H1 (cell line): ENCODE results near the gene QDPR. TPM values are rescaled to one million over a fixed set of nuclear protein-coding genes. Genes with fewer than 3 reads are reported as not detected.

ENCODE experiments used
- CTCF ChIA-PET: fragments of 300-600 bp; sonication (Branson Sonifier 250); formaldehyde crosslinking; loops from one replicate; lab custom pipeline; 2021; ENCODE audit not compliant: partially characterized antibody; lab: Charles Lee
- POLR2A ChIA-PET: fragments of 300-600 bp; sonication (Branson Sonifier 250); formaldehyde crosslinking; loops from one replicate; lab custom pipeline; 2021; ENCODE audit warnings: inconsistent platforms; ENCODE audit not compliant: partially characterized antibody; lab: Charles Lee
- DNase-seq, 2 experiments: peaks; one replicate each; pipeline versions ENCODE4 v3.0.0 to v3.0.0-alpha.2; 2010 to 2022; ENCODE audit warnings: low spot score in 2 of 2, low read depth in 1 of 2, mixed read lengths in 1 of 2
- FAIRE-seq: peaks from 2 replicates; lab custom pipeline; 2011; peaks lifted over from hg19 to GRCh38; lab: Jason Lieb, UNC
- H2AFZ ChIP-seq: 2 replicates; pipeline ENCODE4 v1.8.1; 2012; ENCODE audit warnings: low read length, inconsistent platforms
- H2AK5ac ChIP-seq: 2 replicates; pipeline ENCODE4 v1.6.1; 2013; ENCODE audit warnings: low read depth, low read length
- H2BK120ac ChIP-seq: replicated peaks from 2 replicates; pipeline ENCODE3; 2013; ENCODE audit warnings: low read depth, low read length, inconsistent platforms
- H2BK12ac ChIP-seq: 2 replicates; pipeline ENCODE4 v1.6.1; 2013; ENCODE audit warnings: low read depth, low read length
- H2BK15ac ChIP-seq: 2 replicates; pipeline ENCODE4 v1.6.1; 2013; ENCODE audit warnings: low read length
- H2BK20ac ChIP-seq: 2 replicates; pipeline ENCODE4 v1.6.1; 2013; ENCODE audit warnings: low read length
- H2BK5ac ChIP-seq: 2 replicates; pipeline ENCODE4 v1.6.1; 2013; ENCODE audit warnings: low read depth, low read length
- H3K14ac ChIP-seq: 2 replicates; pipeline ENCODE4 v1.6.1; 2013; ENCODE audit warnings: inconsistent platforms; ENCODE audit not compliant: insufficient read length
- H3K18ac ChIP-seq: 2 replicates; pipeline ENCODE4 v1.6.1; 2013; ENCODE audit warnings: low read length; ENCODE audit errors: extremely low read depth
- H3K23ac ChIP-seq: 2 replicates; pipeline ENCODE4 v1.6.1; 2013; ENCODE audit warnings: inconsistent platforms; ENCODE audit not compliant: insufficient read length
- H3K23me2 ChIP-seq: 2 replicates; pipeline ENCODE4 v1.6.1; 2013; ENCODE audit warnings: low read depth, low read length
- H3K27ac ChIP-seq: 2 replicates; pipeline ENCODE4 v1.6.1; 2011; ENCODE audit warnings: low read depth, low read length, inconsistent platforms
- H3K27me3 ChIP-seq, 4 experiments: replicated peaks in 1 of 4; 1 replicate in 1 of 4; 2 replicates in 3 of 4; pipeline versions ENCODE4 v1.6.1 to v1.8.1; 2011 to 2013; ENCODE audit warnings: low read length in 3 of 4, mild to moderate bottlenecking in 3 of 4, inconsistent platforms in 2 of 4, mixed read lengths in 2 of 4, moderate library complexity in 1 of 4; ENCODE audit not compliant: control insufficient read depth in 3 of 4, insufficient read depth in 3 of 4; ENCODE audit errors: extremely low read depth in 1 of 4
- H3K36me3 ChIP-seq, 4 experiments: 2 replicates each; pipeline versions ENCODE4 v1.6.1 to v1.8.1; 2011 to 2013; ENCODE audit warnings: mild to moderate bottlenecking in 4 of 4, low read length in 3 of 4, moderate library complexity in 2 of 4, control low read depth in 1 of 4, inconsistent platforms in 1 of 4; ENCODE audit not compliant: insufficient read depth in 4 of 4, control insufficient read depth in 2 of 4
- H3K4ac ChIP-seq: replicated peaks from 2 replicates; pipeline ENCODE3; 2013; ENCODE audit warnings: low read length, low read depth, mixed read lengths, inconsistent platforms; ENCODE audit not compliant: insufficient read length
- H3K4me1 ChIP-seq, 4 experiments: replicated peaks in 1 of 4; 1 replicate in 1 of 4; 2 replicates in 3 of 4; pipeline versions ENCODE4 v1.6.1 to v1.8.1; 2011 to 2013; ENCODE audit warnings: low read length in 3 of 4, inconsistent platforms in 2 of 4, mixed read lengths in 1 of 4; ENCODE audit not compliant: insufficient read depth in 4 of 4, control insufficient read depth in 3 of 4
- H3K4me2 ChIP-seq, 2 experiments: 2 replicates each; pipeline versions ENCODE4 v1.6.1 to v1.8.1; 2011 to 2013; ENCODE audit warnings: low read depth in 2 of 2, low read length in 2 of 2, control low read depth in 1 of 2, inconsistent platforms in 1 of 2, mild to moderate bottlenecking in 1 of 2; ENCODE audit not compliant: insufficient read depth in 1 of 2
- H3K4me3 ChIP-seq, 4 experiments: fragments of 200-600, 300-600 bp in 1 of 4; sonication (generic), shearing (Covaris generic), sonication (Bioruptor Twin) in 1 of 4; 2 replicates each; pipeline versions ENCODE4 v1.5.1 to v1.8.1; 2011 to 2016; ENCODE audit warnings: low read length in 4 of 4, low read depth in 3 of 4, control low read depth in 2 of 4, inconsistent platforms in 2 of 4, mild to moderate bottlenecking in 2 of 4, mixed read lengths in 1 of 4, moderate library complexity in 1 of 4; ENCODE audit not compliant: insufficient read depth in 2 of 4; ENCODE audit errors: extremely low read depth in 1 of 4
- H3K56ac ChIP-seq: replicated peaks from 2 replicates; pipeline ENCODE3; 2013; ENCODE audit warnings: low read depth, mild to moderate bottlenecking, mixed read lengths, low read length, inconsistent platforms; ENCODE audit not compliant: insufficient read length
- H3K79me1 ChIP-seq: 2 replicates; pipeline ENCODE4 v1.6.1; 2013; ENCODE audit warnings: low read depth, low read length, control low read depth
- H3K79me2 ChIP-seq, 2 experiments: 2 replicates each; pipeline versions ENCODE4 v1.6.1 to v1.8.1; 2012 to 2013; ENCODE audit warnings: low read length in 2 of 2, mild to moderate bottlenecking in 2 of 2, inconsistent platforms in 1 of 2; ENCODE audit not compliant: insufficient read depth in 2 of 2, control insufficient read depth in 1 of 2
- H3K9ac ChIP-seq, 4 experiments: replicated peaks in 1 of 4; 1 replicate in 1 of 4; 2 replicates in 3 of 4; pipeline versions ENCODE4 v1.6.1 to v1.8.1; 2011 to 2013; ENCODE audit warnings: low read depth in 3 of 4, low read length in 3 of 4, control low read depth in 2 of 4, mild to moderate bottlenecking in 2 of 4, moderate library complexity in 2 of 4, inconsistent platforms in 1 of 4; ENCODE audit errors: extremely low read depth in 1 of 4
- H3K9me3 ChIP-seq, 2 experiments: 2 replicates each; pipeline versions ENCODE4 v1.6.1 to v1.8.1; 2012 to 2013; ENCODE audit warnings: mild to moderate bottlenecking in 2 of 2, moderate library complexity in 2 of 2, control low read depth in 1 of 2, inconsistent platforms in 1 of 2, low read depth in 1 of 2, low read length in 1 of 2, mixed read lengths in 1 of 2; ENCODE audit not compliant: insufficient read depth in 2 of 2
- H4K20me1 ChIP-seq, 2 experiments: replicated peaks in 1 of 2; 2 replicates each; pipeline versions ENCODE3 to v1.8.1; 2011 to 2013; ENCODE audit warnings: inconsistent platforms in 2 of 2, low read length in 2 of 2, mild to moderate bottlenecking in 1 of 2; ENCODE audit not compliant: insufficient read depth in 2 of 2, control insufficient read depth in 1 of 2
- H4K5ac ChIP-seq: 2 replicates; pipeline ENCODE4 v1.6.1; 2013; ENCODE audit warnings: low read length, low read depth, mixed read lengths, inconsistent platforms; ENCODE audit not compliant: insufficient read length
- H4K8ac ChIP-seq: 2 replicates; pipeline ENCODE4 v1.8.0; 2013; ENCODE audit warnings: mild to moderate bottlenecking, moderate library complexity, low read length, inconsistent platforms; ENCODE audit not compliant: insufficient read depth; ENCODE audit errors: extremely low read depth
- H4K91ac ChIP-seq: replicated peaks from 2 replicates; pipeline ENCODE3; 2013; ENCODE audit warnings: low read length, mixed read lengths, inconsistent platforms; ENCODE audit not compliant: insufficient read length
- BACH1 ChIP-seq: IDR thresholded peaks from 2 replicates; pipeline ENCODE4 v1.6.1; 2012; ENCODE audit warnings: low read length, improper control_type of control experiment
- BCL11A ChIP-seq, 2 experiments: IDR thresholded peaks; one replicate each; pipeline ENCODE4 v1.6.1; 2011; ENCODE audit warnings: low read depth in 2 of 2, low read length in 2 of 2, mild to moderate bottlenecking in 2 of 2
- CBX5 ChIP-seq: fragments of 300-800, 300-1000 bp; sonication (generic); IDR thresholded peaks from 2 replicates; pipeline ENCODE4 v1.7.1; 2016; ENCODE audit warnings: antibody characterized with exemption, low read length, low read depth
- CTCF ChIP-seq, 3 experiments: IDR thresholded peaks; 1 replicate in 2 of 3; 2 replicates in 1 of 3; pipeline versions ENCODE4 v1.5.1 to v1.6.1; 2011; ENCODE audit warnings: low read length in 3 of 3, mild to moderate bottlenecking in 3 of 3, inconsistent platforms in 2 of 3, low read depth in 1 of 3, moderate library complexity in 1 of 3; ENCODE audit not compliant: insufficient read depth in 1 of 3; ENCODE audit errors: control extremely low read depth in 1 of 3
- E2F6 ChIP-seq: IDR thresholded peaks from 2 replicates; pipeline ENCODE4 v1.6.1; 2012; ENCODE audit warnings: inconsistent platforms
- JUND ChIP-seq: IDR thresholded peaks from 2 replicates; pipeline ENCODE4 v1.6.1; 2011; ENCODE audit warnings: mild to moderate bottlenecking, improper control_type of control experiment, low read length
- KDM4A ChIP-seq: IDR thresholded peaks from one replicate; pipeline ENCODE4 v1.7.1; 2012; ENCODE audit warnings: low read depth, mild to moderate bottlenecking, moderate library complexity, low read length, inconsistent platforms; ENCODE audit not compliant: severe bottlenecking
- POLR2A ChIP-seq, 2 experiments: IDR thresholded peaks; 1 replicate in 1 of 2; 2 replicates in 1 of 2; pipeline ENCODE4 v1.6.1; 2011; ENCODE audit warnings: low read depth in 2 of 2, low read length in 2 of 2, mild to moderate bottlenecking in 2 of 2; ENCODE audit errors: control extremely low read depth in 1 of 2
- SP4 ChIP-seq: IDR thresholded peaks from 2 replicates; pipeline ENCODE4 v1.6.1; 2012; ENCODE audit warnings: low read length, inconsistent platforms
- SUZ12 ChIP-seq: fragments of 200-600 bp; sonication (generic); IDR thresholded peaks from 2 replicates; pipeline ENCODE4 v1.6.1; 2012; ENCODE audit warnings: mild to moderate bottlenecking, inconsistent platforms, low read length, moderate library complexity, mixed read lengths
- TBP ChIP-seq: IDR thresholded peaks from 2 replicates; pipeline ENCODE4 v1.6.1; 2011; ENCODE audit warnings: low read depth, low read length, improper control_type of control experiment
- WGBS, 2 experiments: shearing (Covaris generic) in 1 of 2; methylation state at CpG; one replicate each; pipeline versions ENCODE4 v1.1.6 to v1.1.7; 2013 to 2015; ENCODE audit warnings: low lambda C conversion rate in 2 of 2, mixed read lengths in 2 of 2, inconsistent platforms in 1 of 2, low coverage in 1 of 2, missing lambda C conversion rate in 1 of 2; ENCODE audit not compliant: insufficient replicate concordance in 2 of 2, insufficient coverage in 1 of 2, insufficient read length in 1 of 2; ENCODE audit errors: extremely low coverage in 1 of 2, missing lambda C conversion rate in 1 of 2; 5-methylcytosine and 5-hydroxymethylcytosine counted together
- polyA plus RNA-seq, 7 experiments: library from polyadenylated mRNA; depleted of rRNA in 3 of 7; stranded (reverse) in 5 of 7; unstranded in 2 of 7; fragments of >200 nt in 5 of 7; fragments of 200-250 nt in 2 of 7; gene quantifications; 1 replicate in 5 of 7; 2 replicates in 1 of 7; 4 replicates in 1 of 7; pipeline versions ENCODE4 v1.2.1 to v1.2.3, GENCODE V29; 2011 to 2013; ENCODE audit warnings: missing spikeins in 2 of 7, mixed read lengths in 2 of 7
- total RNA-seq: library from RNA; stranded (reverse); fragmentation: NEBNext Ultra II Directional; extraction: Animal tissue kit (Norgen Biotek cat#: 25700); gene quantifications from 2 replicates; pipeline ENCODE4 v1.2.1, GENCODE V29; 2021

The QDPR gene
- total and polyA plus RNA-seq, 2 of the 8 experiments (the other 6 are each of a cell fraction or from before 2014, with no cell fraction given) = 33.6 to 35.9 TPM

DNA sequence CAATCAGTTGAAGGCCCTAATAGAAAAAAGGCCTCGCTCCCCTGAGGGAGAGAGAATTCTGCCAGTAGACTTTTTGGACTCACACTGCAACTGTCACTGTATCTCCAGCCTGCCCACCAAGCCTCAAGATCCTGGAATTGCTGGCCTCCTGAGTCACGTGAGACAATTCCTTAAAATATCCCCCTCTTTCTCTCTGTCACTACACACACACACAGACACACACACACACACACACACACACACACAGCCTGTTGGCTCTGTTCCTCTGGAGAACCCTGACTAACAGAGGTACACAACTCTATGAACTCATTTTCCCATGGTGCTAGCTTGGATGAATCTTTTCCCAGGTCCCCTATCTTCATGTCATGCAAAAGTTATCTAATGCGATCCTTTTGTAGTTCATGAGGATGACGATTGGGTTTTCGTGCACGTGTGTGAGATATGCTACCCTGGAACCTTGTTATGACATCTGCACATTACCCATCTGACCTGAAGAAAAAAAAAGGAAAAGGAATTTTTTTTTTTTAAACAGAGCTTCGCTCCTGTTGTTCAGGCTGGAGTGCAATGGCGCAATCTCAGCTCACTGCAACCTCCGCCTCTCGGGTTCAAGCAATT is 16.8 kb upstream of the QDPR start:
- Histone ChIP-seq H3K23me2 (peaks cover 2% of the 10 kb centered on the region; the same call in 1 of the 2 replicates), H3K79me1 (no peaks in the 10 kb centered on the region), H3K4me3 (no peak overlapping the region), H3K4me2 (no peak overlapping the region), H2BK5ac (no peak overlapping the region), H3K4me1 (no peaks in the 10 kb centered on the region), H3K9me3 (no peaks in the 10 kb centered on the region), H2AK5ac (no peak overlapping the region), H4K20me1 (no peaks in the 10 kb centered on the region), H3K56ac (no peak overlapping the region), H3K4ac (no peak overlapping the region), H3K18ac (no peak overlapping the region), H3K27me3 (no peaks in the 10 kb centered on the region), H3K79me2 (no peaks in the 10 kb centered on the region), H2BK12ac (no peak overlapping the region), H2AFZ (no peak overlapping the region), H2BK120ac (no peak overlapping the region), H2BK20ac (no peak overlapping the region), H4K91ac (no peak overlapping the region), H3K27ac (no peak overlapping the region), H4K5ac (no peak overlapping the region), H4K8ac (no peak overlapping the region), H3K14ac (no peak overlapping the region), H3K36me3 (no peaks in the 10 kb centered on the region), H3K9ac (no peak overlapping the region), H3K23ac (no peak overlapping the region), H2BK15ac (no peak overlapping the region)
- ChIA-PET CTCF (interaction anchor here (0.6 to 1.0 kb wide), 3 partner anchors 16 to 1000 kb away, joined by 3 read pairs; no protein-coding TSS in a partner anchor), POLR2A (no interaction called here)
- WGBS, 2 experiments = 89% methylated on average over 10 of the region's 10 CpGs; no CpG with 5 or more reads in 1 of the 2 experiments
- DNase-seq = no peak
- FAIRE-seq = no peak
- TF ChIP-seq JUND = no peak
- no peak for TF ChIP-seq BACH1
- TF ChIP-seq CTCF (IDR thresholded peaks at IDR 0.05; ENCODE audit: control extremely low read depth in 1 of 3, insufficient read depth in 1 of 3, low read depth in 1 of 3, low read length in 3 of 3) = no peak
- TF ChIP-seq SUZ12 = no peak
- TF ChIP-seq BCL11A (IDR thresholded peaks at IDR 0.05; ENCODE audit: low read depth in 2 of 2, low read length in 2 of 2) = no peak
- TF ChIP-seq POLR2A (IDR thresholded peaks at IDR 0.05; ENCODE audit: control extremely low read depth in 1 of 2, low read depth in 2 of 2, low read length in 2 of 2) = no peak
- TF ChIP-seq KDM4A = no peak
- TF ChIP-seq SP4 = no peak
- no peak for TF ChIP-seq E2F6
- TF ChIP-seq CBX5 = no peak
- no peak for TF ChIP-seq TBP
